ENCODE measurements around the gene NOP10.
A peak's percentile ranks its signal among the peaks of the same experiment; 100 is the strongest.
"Not testable (repeated sequence)": the region's sequence is repeated elsewhere in the genome, so short reads cannot be mapped to it uniquely, and the experiment has no call there.

NOP10 gene

DNA sequence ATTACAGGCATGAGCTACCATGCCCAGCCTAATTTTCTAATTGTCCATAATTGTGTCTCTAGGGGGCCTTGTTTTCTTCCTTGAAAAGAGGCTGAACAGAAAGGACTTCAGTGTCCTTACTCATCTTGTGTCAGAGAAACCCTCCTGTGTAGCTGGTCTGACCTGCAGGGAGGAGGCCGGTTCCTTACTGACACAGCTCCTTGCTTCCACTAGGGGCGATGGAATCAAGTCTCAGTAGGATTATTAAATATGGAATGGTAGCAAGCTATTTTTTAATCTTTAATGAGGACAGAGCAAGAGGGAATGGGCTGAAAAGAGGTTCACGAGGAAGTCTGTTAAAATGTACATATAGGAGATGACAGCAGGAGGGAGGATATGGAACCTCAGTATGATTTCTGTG lies 15.4 kb upstream of the NOP10 start:
- no peak for DNase-seq

DNA sequence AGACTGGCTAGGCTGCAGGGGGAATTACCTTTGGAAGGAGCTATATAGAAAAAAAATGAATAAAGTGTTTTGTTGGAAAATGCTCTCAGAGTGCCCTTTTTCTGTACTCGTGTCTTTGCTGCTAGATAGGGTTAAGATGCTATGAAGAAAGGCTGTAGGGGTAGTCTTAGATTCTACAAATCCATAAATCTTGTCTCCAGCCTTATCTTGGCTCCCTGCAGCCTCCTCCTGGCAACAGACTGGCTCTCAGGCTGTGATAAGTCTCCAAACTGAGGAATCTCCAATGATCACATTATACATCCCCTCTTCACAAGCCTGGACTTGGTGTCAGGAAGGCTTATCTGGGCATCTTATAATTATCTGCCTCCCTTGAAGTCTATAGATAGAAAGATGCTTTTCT lies 14.7 kb upstream of the NOP10 start:
- no peak for DNase-seq

DNA sequence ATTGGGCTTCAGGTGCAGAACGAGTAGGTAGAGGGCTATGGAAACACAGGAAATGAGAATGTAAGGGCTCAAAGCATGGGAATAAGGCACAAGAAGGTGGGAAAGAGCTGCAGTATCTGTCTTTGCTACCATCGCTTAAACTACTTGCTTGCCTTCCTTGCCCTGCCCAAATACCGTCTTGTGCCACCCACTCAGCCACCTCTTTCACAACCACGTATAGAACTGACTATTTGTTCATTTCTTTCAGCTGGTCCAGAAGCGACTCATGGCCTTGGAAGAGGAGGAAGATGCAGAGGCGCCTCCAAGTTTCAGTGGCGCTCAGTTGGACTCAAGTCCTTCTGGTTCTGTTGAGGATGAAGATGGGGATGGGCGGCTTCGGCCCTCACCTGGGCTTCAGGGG lies 12.3 kb upstream of the NOP10 start:
- DNase-seq, result no peak

GRCh38 chr15:34354286-34354685 lies 11.3 kb upstream of the NOP10 start:
- no peak for DNase-seq

GRCh38 chr15:34353627-34354026 lies 10.7 kb upstream of the NOP10 start:
- no peak for DNase-seq

DNA sequence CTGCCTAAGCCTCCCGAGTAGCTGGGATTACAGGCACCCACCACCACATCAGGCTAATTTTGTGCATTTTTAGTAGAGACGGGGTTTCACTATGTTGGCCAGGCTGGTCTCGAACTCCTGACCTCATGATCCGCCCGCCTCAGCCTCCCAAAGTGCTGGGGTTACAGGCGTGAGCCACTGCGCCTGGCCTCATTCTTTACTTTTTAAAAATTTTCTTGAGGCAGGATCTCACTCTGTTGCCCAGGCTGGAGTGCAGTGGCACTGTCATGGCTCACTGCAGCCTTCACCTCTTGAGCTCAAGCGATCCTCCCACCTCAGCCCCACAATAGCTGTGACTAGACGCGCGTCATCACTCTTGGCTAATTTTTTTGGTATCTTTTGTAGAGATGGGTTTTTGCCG lies 10.1 kb upstream of the NOP10 start:
- not testable (repeated sequence) for DNase-seq

DNA sequence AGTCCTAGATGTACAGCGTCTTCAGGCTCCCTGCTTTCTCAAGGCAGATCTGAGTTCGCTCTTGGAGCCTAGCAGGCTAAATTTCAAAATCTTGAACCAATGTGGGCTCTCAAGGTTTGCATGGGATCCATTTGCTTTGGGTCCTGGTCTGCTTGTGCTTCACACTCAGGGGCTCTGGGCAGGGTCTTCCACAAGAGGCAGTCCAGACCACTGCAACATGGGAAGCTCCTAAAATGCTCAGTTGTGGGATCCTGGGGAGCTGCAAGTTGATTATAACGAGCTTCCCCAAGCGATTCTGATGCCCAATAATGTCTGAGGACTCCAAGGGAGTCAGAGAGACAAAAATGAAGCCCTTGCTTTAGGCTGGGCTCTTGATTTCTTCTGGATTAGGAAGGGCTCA lies 6.8 kb upstream of the NOP10 start:
- no peak for DNase-seq

- DNase-seq, result no peak
Observed at GRCh38 chr15:34348735-34349300, 5.9 kb upstream of the NOP10 start.

DNA sequence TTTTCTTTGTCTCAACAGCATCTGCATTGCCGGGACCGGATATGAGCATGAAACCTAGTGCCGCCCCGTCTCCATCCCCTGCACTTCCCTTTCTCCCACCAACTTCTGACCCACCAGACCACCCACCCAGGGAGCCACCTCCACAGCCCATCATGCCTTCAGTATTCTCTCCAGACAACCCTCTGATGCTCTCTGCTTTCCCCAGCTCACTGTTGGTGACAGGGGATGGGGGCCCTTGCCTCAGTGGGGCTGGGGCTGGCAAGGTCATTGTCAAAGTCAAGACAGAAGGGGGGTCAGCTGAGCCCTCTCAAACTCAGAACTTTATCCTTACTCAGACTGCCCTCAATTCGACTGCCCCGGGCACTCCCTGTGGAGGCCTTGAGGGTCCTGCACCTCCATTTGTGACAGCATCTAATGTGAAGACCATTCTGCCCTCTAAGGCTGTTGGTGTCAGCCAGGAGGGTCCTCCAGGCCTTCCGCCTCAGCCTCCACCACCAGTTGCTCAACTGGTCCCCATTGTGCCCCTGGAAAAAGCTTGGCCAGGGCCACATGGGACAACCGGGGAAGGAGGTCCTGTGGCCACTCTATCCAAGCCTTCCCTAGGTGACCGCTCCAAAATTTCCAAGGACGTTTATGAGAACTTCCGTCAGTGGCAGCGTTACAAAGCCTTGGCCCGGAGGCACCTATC lies 5.2 kb upstream of the NOP10 start:
- no peak for DNase-seq

DNA sequence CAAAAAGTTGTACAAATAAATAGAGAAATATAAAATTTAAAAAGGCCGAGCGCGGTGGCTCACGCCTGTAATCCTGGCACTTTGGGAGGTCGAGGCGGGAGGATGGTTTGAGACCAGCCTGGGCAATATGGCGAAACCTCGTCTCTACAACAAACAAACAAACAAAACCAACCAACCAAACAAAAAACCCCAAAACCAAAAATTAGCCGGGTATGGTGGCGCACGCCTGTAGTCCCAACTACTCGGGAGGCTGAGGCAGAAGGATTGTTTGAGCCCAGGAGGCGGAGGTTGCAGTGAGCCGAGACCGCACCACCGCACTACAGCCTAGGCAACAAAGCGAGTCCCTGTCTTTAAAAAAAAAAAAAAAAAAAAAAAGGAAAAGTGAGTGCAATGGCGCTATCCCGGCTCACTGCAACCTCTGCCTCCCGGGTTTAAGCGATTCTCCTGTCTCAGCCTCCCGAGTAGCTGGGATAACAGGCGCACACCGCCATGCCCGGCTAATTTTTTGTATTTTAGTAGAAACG lies 661 bp downstream of the NOP10 start:
- DNase-seq, result not testable (repeated sequence)

DNA sequence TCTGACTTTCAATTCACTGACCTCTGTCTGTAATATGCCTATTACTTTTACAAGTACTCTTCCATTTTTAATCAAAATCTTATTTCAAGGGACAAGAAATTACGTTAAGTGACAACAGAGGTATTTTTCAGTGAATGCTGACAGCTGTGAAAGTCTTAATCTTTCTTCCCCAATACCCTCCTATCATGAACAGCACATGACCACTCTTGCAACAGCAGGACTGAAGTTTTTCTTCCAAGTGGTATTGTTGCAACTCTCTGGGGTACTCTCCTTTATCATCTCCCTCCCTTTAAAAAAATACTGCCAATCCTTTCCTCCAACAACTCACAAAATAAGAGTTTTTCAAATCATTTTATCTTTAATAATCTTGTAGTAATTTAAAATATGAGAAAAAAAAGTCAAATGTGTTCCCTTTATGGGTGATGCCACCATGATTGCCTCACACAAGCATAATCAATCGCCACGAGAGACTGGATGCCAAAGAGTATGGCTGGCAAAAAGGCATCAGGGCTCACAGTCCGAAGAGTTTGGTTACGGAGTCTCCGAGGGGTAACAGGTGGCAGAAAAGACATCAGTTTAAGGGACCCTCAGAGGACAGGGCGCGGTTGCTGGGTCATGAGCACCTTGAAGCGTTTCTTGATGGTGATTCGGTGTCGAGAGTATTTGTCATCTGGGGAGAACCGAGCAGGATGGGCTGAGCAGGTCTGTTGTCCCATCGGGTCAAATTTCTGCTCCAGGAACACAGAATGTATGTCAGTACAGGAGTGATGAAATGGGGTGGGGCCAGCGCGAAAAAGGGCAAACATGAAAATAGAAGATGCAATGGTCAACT lies 1.3 kb downstream of the NOP10 start:
- no peak for DNase-seq

DNA sequence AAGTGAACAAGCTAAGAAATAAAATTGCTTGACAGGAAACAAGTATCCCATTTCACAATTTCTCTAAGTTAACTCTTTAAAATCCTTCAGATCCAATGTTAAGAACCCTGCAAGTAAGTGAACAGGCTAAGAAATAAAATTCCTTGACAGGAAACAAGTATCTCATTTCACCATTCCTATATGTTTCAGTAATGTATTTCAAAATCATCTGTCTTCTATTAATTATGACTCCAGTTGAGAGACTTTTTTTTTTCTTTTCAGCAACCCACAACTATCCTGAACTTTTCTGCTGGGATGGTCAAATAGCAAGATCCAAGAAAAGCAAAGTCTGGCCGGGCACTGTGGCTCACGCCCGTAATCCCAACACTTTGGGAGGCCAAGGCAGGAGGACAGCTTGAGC lies 3.0 kb downstream of the NOP10 start:
- DNase-seq, result no peak

DNA sequence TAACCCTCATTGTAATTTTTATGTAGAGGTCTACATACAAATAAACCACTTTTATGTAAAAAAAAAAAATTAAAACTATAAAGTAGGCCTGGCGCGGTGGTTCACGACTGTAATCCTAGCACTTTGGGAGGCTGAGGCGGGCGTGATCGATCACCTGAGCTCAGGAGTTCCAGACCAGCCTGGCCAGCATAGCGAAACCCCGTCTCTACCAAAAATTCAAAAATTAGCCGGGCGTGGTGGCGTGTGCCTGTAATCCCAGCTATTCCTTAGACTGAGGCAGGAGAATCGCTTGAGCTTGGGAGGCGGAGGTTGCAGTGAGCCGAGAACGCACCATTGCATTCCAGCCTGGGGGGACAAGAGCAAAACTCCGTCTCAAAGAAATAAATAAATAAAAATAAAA lies 4.6 kb downstream of the NOP10 start:
- DNase-seq, result no peak

DNA sequence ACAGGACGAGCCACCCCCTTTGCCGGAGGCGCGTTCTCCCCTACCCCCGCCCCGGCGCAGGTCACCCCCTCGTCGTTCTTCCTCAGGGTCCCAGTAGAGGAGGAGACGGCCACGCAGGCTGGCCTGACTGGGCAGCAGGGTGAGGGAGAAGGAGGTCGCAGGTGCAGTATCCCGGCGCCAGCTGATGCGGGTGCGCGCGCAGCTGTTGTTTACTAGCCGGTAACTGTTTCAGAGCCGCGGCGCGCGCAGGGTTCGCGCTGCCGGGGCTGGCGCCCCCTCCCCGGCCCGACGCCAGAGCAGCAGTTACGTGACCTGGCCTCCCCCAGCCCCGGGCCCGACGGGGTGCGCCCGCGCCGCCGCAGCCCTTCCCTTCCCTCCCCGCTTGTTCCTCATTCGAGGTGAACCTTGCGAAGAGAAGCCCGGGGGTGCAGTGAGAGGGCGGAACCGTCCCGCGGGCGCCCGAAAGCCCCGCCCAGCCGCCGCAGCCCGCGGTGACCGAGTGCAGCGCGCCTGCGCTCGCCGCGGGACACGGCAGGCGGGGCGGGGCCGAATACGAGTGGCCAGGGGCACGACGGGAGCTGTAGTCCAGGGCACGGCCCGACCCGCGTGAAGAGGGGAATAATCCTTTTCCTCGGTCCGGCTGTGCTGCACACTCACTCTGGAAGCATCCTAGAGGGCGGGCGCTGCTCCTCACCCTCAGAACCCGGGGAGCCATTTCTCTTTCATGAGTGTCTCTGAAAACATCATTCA lies 5.2 kb downstream of the NOP10 start, which contains the start of gene SLC12A6:
Gene SLC12A6, minus strand, starts transcription at position 225 of the 750 bp plus-strand sequence. CDS start 1,101 bp downstream, outside the sequence.
- peak; percentile 92 for DNase-seq

- no peak for DNase-seq
Observed at GRCh38 chr15:34336991-34337556, 5.9 kb downstream of the NOP10 start.

GRCh38 chr15:34336231-34336990 lies 6.5 kb downstream of the NOP10 start:
- DNase-seq, result no peak

GRCh38 chr15:34335176-34336032 lies 7.5 kb downstream of the NOP10 start:
- DNase-seq, result no peak

- DNase-seq, result no peak
Observed at GRCh38 chr15:34334672-34335071, 8.3 kb downstream of the NOP10 start.

DNA sequence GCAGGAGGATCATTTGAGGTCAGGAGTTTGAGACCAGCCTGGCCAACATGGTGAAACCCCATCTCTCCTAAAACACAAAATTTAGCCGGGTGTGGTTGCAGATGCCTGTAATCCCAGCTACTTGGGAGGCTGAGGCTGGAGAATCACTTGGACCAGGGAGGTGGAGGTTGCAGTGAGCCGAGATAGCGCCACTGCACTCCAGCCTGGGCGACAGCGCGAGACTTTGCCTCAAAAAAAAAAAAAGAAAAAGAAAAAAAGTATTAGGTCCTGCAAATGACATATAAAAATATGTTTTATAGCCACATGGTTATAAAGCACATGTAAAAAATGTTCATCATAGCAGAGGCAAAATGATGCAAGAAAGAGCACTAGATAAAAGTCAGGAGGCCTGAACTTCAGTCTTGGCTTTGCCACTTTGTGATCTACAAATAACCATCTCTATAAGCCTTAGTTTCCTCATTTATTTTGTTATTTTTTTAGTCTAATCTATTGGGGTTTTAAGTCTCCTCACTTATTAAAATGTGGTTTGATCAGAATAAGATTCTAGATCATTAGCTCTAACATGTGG lies 10.3 kb downstream of the NOP10 start:
- DNase-seq, result no peak

DNA sequence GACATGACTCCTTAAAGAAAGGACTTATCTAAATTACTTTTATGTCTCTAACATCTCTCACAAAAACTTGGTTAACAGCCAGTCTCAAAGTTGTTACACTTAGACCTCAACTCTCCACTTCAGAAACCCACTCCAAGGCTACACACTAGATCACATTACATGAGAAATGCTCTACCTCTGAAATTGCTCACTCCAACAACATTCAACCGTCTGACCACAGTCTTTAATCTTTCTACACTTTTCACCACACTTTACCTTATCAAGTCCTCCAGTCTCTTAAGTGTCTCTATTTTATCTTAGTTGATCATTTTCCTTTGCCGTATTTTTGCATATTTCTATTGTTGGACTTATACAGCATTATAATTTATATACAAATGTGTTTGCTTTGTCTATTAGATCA lies 11.1 kb downstream of the NOP10 start:
- DNase-seq, result no peak
